ENCODE data around the gene PIGBOS1.
A peak's percentile ranks its signal among the peaks of the same experiment; 100 is the strongest.
"Not testable (repeated sequence)": the region's sequence is repeated elsewhere in the genome, so short reads cannot be mapped to it uniquely, and the experiment has no call there.

Gene PIGBOS1

GRCh38 chr15:55280589-55280988 lies 38.3 kb downstream of the PIGBOS1 start:
- H3K9me3 ChIP-seq (ENCODE audit: control extremely low read depth in 1 of 5, control insufficient read depth in 4 of 5, insufficient read depth in 2 of 5, low read depth in 1 of 5, low read length in 4 of 5); H3K27me3 ChIP-seq (replicated peaks in 2 of 5; ENCODE audit: control insufficient read depth in 4 of 5, insufficient read depth in 5 of 5, low read length in 4 of 5); DNase-seq; H3K36me3 ChIP-seq (ENCODE audit: control insufficient read depth in 4 of 4, insufficient read depth in 4 of 4, low read length in 3 of 4); H3K4me3 ChIP-seq (ENCODE audit: control insufficient read depth in 1 of 7, extremely low read depth in 1 of 7, insufficient read depth in 4 of 7, low read depth in 2 of 7, low read length in 6 of 7); H3K27ac ChIP-seq (ENCODE audit: insufficient read depth in 1 of 2, low read depth in 1 of 2, low read length in 2 of 2, poor library complexity in 1 of 2, severe bottlenecking in 2 of 2); POLR2A ChIA-PET: not testable (repeated sequence)
- WGBS (ENCODE audit: insufficient coverage) = no CpG with 5 or more reads among the region's 2 CpGs
- CTCF ChIA-PET = interaction anchor here (0.6 to 2.2 kb wide), 2 partner anchors 9 to 1472 kb away, joined by 3 to 10 read pairs; no protein-coding TSS in a partner anchor
- peaks cover 46 to 87% (median 57%) of the 10 kb centered on the region in 4 experiments for H3K4me1 ChIP-seq (ENCODE audit: control extremely low read depth in 1 of 4, control insufficient read depth in 4 of 4, insufficient read depth in 4 of 4, low read length in 3 of 4)

GRCh38 chr15:55279746-55280351 lies 39.1 kb downstream of the PIGBOS1 start:
- Histone ChIP-seq H3K36me3 (ENCODE audit: control insufficient read depth in 4 of 4, insufficient read depth in 4 of 4, low read length in 3 of 4) (no peaks in the 10 kb centered on the region), H3K4me3 (ENCODE audit: control insufficient read depth in 1 of 7, extremely low read depth in 1 of 7, insufficient read depth in 4 of 7, low read depth in 2 of 7, low read length in 6 of 7) (no peak overlapping the region), H3K4me1 (ENCODE audit: control extremely low read depth in 1 of 4, control insufficient read depth in 4 of 4, insufficient read depth in 4 of 4, low read length in 3 of 4) (peaks cover 42 to 80% (median 53%) of the 10 kb centered on the region in 4 experiments), H3K27ac (ENCODE audit: insufficient read depth in 1 of 2, low read depth in 1 of 2, low read length in 2 of 2, poor library complexity in 1 of 2, severe bottlenecking in 2 of 2) (peak overlapping the region in 1 of 2 experiments; percentile 69), H3K27me3 (replicated peaks in 2 of 5; ENCODE audit: control insufficient read depth in 4 of 5, insufficient read depth in 5 of 5, low read length in 4 of 5) (no peaks in the 10 kb centered on the region), H3K9me3 (ENCODE audit: control extremely low read depth in 1 of 5, control insufficient read depth in 4 of 5, insufficient read depth in 2 of 5, low read depth in 1 of 5, low read length in 4 of 5) (no peaks in the 10 kb centered on the region)
- peak; percentile 68 to 93 (median 88) for DNase-seq
- ChIA-PET POLR2A (no interaction called here), CTCF (interaction anchor here (1.4 kb wide), 1 partner anchor 158 kb away, joined by 3 read pairs; no protein-coding TSS in a partner anchor)
- 58% methylated on average over 4 of the region's 4 CpGs for WGBS (ENCODE audit: insufficient coverage)

- Histone ChIP-seq H3K27me3 (replicated peaks in 2 of 5; ENCODE audit: control insufficient read depth in 4 of 5, insufficient read depth in 5 of 5, low read length in 4 of 5) (no peaks in the 10 kb centered on the region), H3K27ac (ENCODE audit: insufficient read depth in 1 of 2, low read depth in 1 of 2, low read length in 2 of 2, poor library complexity in 1 of 2, severe bottlenecking in 2 of 2) (peak overlapping the region in 1 of 2 experiments; percentile 69), H3K4me1 (ENCODE audit: control extremely low read depth in 1 of 4, control insufficient read depth in 4 of 4, insufficient read depth in 4 of 4, low read length in 3 of 4) (peaks cover 42 to 74% (median 53%) of the 10 kb centered on the region in 4 experiments), H3K9me3 (ENCODE audit: control extremely low read depth in 1 of 5, control insufficient read depth in 4 of 5, insufficient read depth in 2 of 5, low read depth in 1 of 5, low read length in 4 of 5) (no peaks in the 10 kb centered on the region), H3K4me3 (ENCODE audit: control insufficient read depth in 1 of 7, extremely low read depth in 1 of 7, insufficient read depth in 4 of 7, low read depth in 2 of 7, low read length in 6 of 7) (no peak overlapping the region), H3K36me3 (ENCODE audit: control insufficient read depth in 4 of 4, insufficient read depth in 4 of 4, low read length in 3 of 4) (no peaks in the 10 kb centered on the region)
- ChIA-PET POLR2A (no interaction called here), CTCF (interaction anchor here (1.4 kb wide), 1 partner anchor 159 kb away, joined by 3 read pairs; no protein-coding TSS in a partner anchor)
- WGBS (ENCODE audit: insufficient coverage) = 100% methylated on average over 1 of the region's 2 CpGs
- DNase-seq = no peak
Measured at GRCh38 chr15:55279100-55279745, 39.7 kb downstream of the PIGBOS1 start.

GRCh38 chr15:55277715-55278114 lies 41.2 kb downstream of the PIGBOS1 start:
- WGBS (ENCODE audit: insufficient coverage) = 83% methylated on average over 1 of the region's 2 CpGs
- H3K4me1 ChIP-seq (ENCODE audit: control extremely low read depth in 1 of 4, control insufficient read depth in 4 of 4, insufficient read depth in 4 of 4, low read length in 3 of 4) = peaks cover 37 to 58% (median 44%) of the 10 kb centered on the region in 4 experiments
- CTCF ChIA-PET = interaction anchor here (1.5 kb wide), 1 partner anchor 59 kb away, joined by 6 read pairs; no protein-coding TSS in a partner anchor

GRCh38 chr15:55277116-55277564 lies 41.8 kb downstream of the PIGBOS1 start:
- 0% methylated on average over 4 of the region's 7 CpGs for WGBS (ENCODE audit: insufficient coverage)
- Histone ChIP-seq H3K36me3 (ENCODE audit: control insufficient read depth in 4 of 4, insufficient read depth in 4 of 4, low read length in 3 of 4) (no peaks in the 10 kb centered on the region), H3K4me3 (ENCODE audit: control insufficient read depth in 1 of 7, extremely low read depth in 1 of 7, insufficient read depth in 4 of 7, low read depth in 2 of 7, low read length in 6 of 7) (peak overlapping the region in 2 of 7 experiments; percentile 5 to 55), H3K27ac (ENCODE audit: insufficient read depth in 1 of 2, low read depth in 1 of 2, low read length in 2 of 2, poor library complexity in 1 of 2, severe bottlenecking in 2 of 2) (peak overlapping the region in 1 of 2 experiments; percentile 17), H3K4me1 (ENCODE audit: control extremely low read depth in 1 of 4, control insufficient read depth in 4 of 4, insufficient read depth in 4 of 4, low read length in 3 of 4) (peaks cover 32 to 53% (median 39%) of the 10 kb centered on the region in 4 experiments), H3K9me3 (ENCODE audit: control extremely low read depth in 1 of 5, control insufficient read depth in 4 of 5, insufficient read depth in 2 of 5, low read depth in 1 of 5, low read length in 4 of 5) (no peaks in the 10 kb centered on the region), H3K27me3 (replicated peaks in 2 of 5; ENCODE audit: control insufficient read depth in 4 of 5, insufficient read depth in 5 of 5, low read length in 4 of 5) (no peaks in the 10 kb centered on the region)
- CTCF ChIA-PET = interaction anchor here (1.0 to 1.5 kb wide), 2 partner anchors 58 to 162 kb away, joined by 4 to 6 read pairs; no protein-coding TSS in a partner anchor
- DNase-seq = peak; percentile 57 to 94 (median 91)
- POLR2A ChIA-PET = interaction anchor here (0.7 to 1.2 kb wide), 2 partner anchors 8 to 10 kb away, joined by 3 to 4 read pairs; no protein-coding TSS in a partner anchor

More at GRCh38 chr15:55277715-55278114, 41.2 kb downstream of the PIGBOS1 start:
- Histone ChIP-seq H3K27ac (ENCODE audit: insufficient read depth in 1 of 2, low read depth in 1 of 2, low read length in 2 of 2, poor library complexity in 1 of 2, severe bottlenecking in 2 of 2) (peak overlapping the region in 1 of 2 experiments; percentile 17), H3K27me3 (replicated peaks in 2 of 5; ENCODE audit: control insufficient read depth in 4 of 5, insufficient read depth in 5 of 5, low read length in 4 of 5) (no peaks in the 10 kb centered on the region), H3K4me3 (ENCODE audit: control insufficient read depth in 1 of 7, extremely low read depth in 1 of 7, insufficient read depth in 4 of 7, low read depth in 2 of 7, low read length in 6 of 7) (peak overlapping the region in 2 of 7 experiments; percentile 5 to 55), H3K9me3 (ENCODE audit: control extremely low read depth in 1 of 5, control insufficient read depth in 4 of 5, insufficient read depth in 2 of 5, low read depth in 1 of 5, low read length in 4 of 5) (no peaks in the 10 kb centered on the region), H3K36me3 (ENCODE audit: control insufficient read depth in 4 of 4, insufficient read depth in 4 of 4, low read length in 3 of 4) (no peaks in the 10 kb centered on the region)
- POLR2A ChIA-PET = interaction anchor here (0.7 kb wide), 1 partner anchor 8 kb away, joined by 3 read pairs; no protein-coding TSS in a partner anchor
- DNase-seq = no peak

GRCh38 chr15:55276324-55276723 lies 42.6 kb downstream of the PIGBOS1 start:
- Histone ChIP-seq H3K9me3 (ENCODE audit: control extremely low read depth in 1 of 5, control insufficient read depth in 4 of 5, insufficient read depth in 2 of 5, low read depth in 1 of 5, low read length in 4 of 5) (no peaks in the 10 kb centered on the region), H3K4me1 (ENCODE audit: control extremely low read depth in 1 of 4, control insufficient read depth in 4 of 4, insufficient read depth in 4 of 4, low read length in 3 of 4) (peaks cover 28 to 45% (median 34%) of the 10 kb centered on the region in 4 experiments), H3K4me3 (ENCODE audit: control insufficient read depth in 1 of 7, extremely low read depth in 1 of 7, insufficient read depth in 4 of 7, low read depth in 2 of 7, low read length in 6 of 7) (no peak overlapping the region), H3K27me3 (replicated peaks in 2 of 5; ENCODE audit: control insufficient read depth in 4 of 5, insufficient read depth in 5 of 5, low read length in 4 of 5) (no peaks in the 10 kb centered on the region), H3K27ac (ENCODE audit: insufficient read depth in 1 of 2, low read depth in 1 of 2, low read length in 2 of 2, poor library complexity in 1 of 2, severe bottlenecking in 2 of 2) (no peak overlapping the region), H3K36me3 (ENCODE audit: control insufficient read depth in 4 of 4, insufficient read depth in 4 of 4, low read length in 3 of 4) (no peaks in the 10 kb centered on the region)
- WGBS (ENCODE audit: insufficient coverage) = 100% methylated on average over 2 of the region's 5 CpGs
- ChIA-PET POLR2A (interaction anchor here (1.2 kb wide), 1 partner anchor 9 kb away, joined by 4 read pairs; no protein-coding TSS in a partner anchor), CTCF (interaction anchor here (0.9 to 1.5 kb wide), 5 partner anchors 10 to 163 kb away, joined by 4 to 6 read pairs (median 5); no protein-coding TSS in a partner anchor)
- DNase-seq = no peak
